GM18868 (cell line): ENCODE results near the gene SERPINH1.
A peak's percentile ranks its signal among the peaks of the same experiment; 100 is the strongest.

Source experiments
- ATAC-seq: cut with Tn5 transposase; IDR thresholded peaks from one replicate; pipeline ENCODE4 v1.9.1; 2021; ENCODE audit warnings: mild to moderate bottlenecking, moderate library complexity; ENCODE audit not compliant: unreplicated experiment

SERPINH1 gene

GRCh38 chr11:75532200-75533048 is 29.6 kb upstream of the SERPINH1 start:
- ATAC-seq = no peak

GRCh38 chr11:75533896-75534258 is 28.2 kb upstream of the SERPINH1 start:
- no peak for ATAC-seq

GRCh38 chr11:75534259-75535069 is 27.6 kb upstream of the SERPINH1 start:
- no peak for ATAC-seq

GRCh38 chr11:75535071-75535470 is 27.0 kb upstream of the SERPINH1 start:
- no peak for ATAC-seq

- peak; percentile 81 for ATAC-seq
Measured at GRCh38 chr11:75536786-75537641, 25.0 kb upstream of the SERPINH1 start.

- peak; percentile 5 for ATAC-seq
Measured at GRCh38 chr11:75537740-75538139, 24.3 kb upstream of the SERPINH1 start.

GRCh38 chr11:75538150-75538942 is 23.7 kb upstream of the SERPINH1 start:
- ATAC-seq = no peak

GRCh38 chr11:75539459-75540334 is 22.4 kb upstream of the SERPINH1 start:
- ATAC-seq = no peak

GRCh38 chr11:75541193-75542087 is 20.6 kb upstream of the SERPINH1 start:
- ATAC-seq = no peak

- ATAC-seq = no peak
Measured at GRCh38 chr11:75542088-75542438, 20.0 kb upstream of the SERPINH1 start.

- ATAC-seq = no peak
Measured at GRCh38 chr11:75543806-75544205, 18.2 kb upstream of the SERPINH1 start.

GRCh38 chr11:75547177-75547576 is 14.9 kb upstream of the SERPINH1 start:
- ATAC-seq = no peak

GRCh38 chr11:75547617-75548058 is 14.4 kb upstream of the SERPINH1 start:
- no peak for ATAC-seq

- no peak for ATAC-seq
Measured at GRCh38 chr11:75548595-75549272, 13.3 kb upstream of the SERPINH1 start.

GRCh38 chr11:75549370-75549958 is 12.6 kb upstream of the SERPINH1 start:
- no peak for ATAC-seq

GRCh38 chr11:75553182-75553581 is 8.9 kb upstream of the SERPINH1 start:
- no peak for ATAC-seq

- no peak for ATAC-seq
Measured at GRCh38 chr11:75553889-75554257, 8.2 kb upstream of the SERPINH1 start.
